GM12878 (cell line): ENCODE measurements around the gene NAA60. TPM values are rescaled to one million over a fixed set of nuclear protein-coding genes. Genes with fewer than 3 reads are reported as not detected.

Source experiments
- CREM ChIP-seq: IDR thresholded peaks from 2 replicates; pipeline ENCODE4 v1.6.1; 2014; ENCODE audit warnings: antibody characterized with exemption, low read depth
- E4F1 ChIP-seq: fragments of 450-650 bp; IDR thresholded peaks from 2 replicates; pipeline ENCODE4 v1.6.1; 2018; ENCODE audit warnings: borderline replicate concordance, mild to moderate bottlenecking; ENCODE audit not compliant: partially characterized antibody
- EP300 ChIP-seq, 2 experiments: fragments of 150-350 bp in 1 of 2; IDR thresholded peaks; 2 replicates each; pipeline ENCODE4 v1.6.1; 2011 to 2012; ENCODE audit warnings: low read depth in 2 of 2, low read length in 2 of 2, borderline replicate concordance in 1 of 2, improper control_type of control experiment in 1 of 2, inconsistent platforms in 1 of 2; ENCODE audit not compliant: control insufficient read depth in 1 of 2
- FOXK2 ChIP-seq: fragments of 450-650 bp; IDR thresholded peaks from 2 replicates; pipeline ENCODE4 v1.6.1; 2017; ENCODE audit warnings: mild to moderate bottlenecking, moderate library complexity
- FOXM1 ChIP-seq: IDR thresholded peaks from 2 replicates; pipeline ENCODE4 v1.6.1; 2012; ENCODE audit warnings: low read depth, mild to moderate bottlenecking, inconsistent platforms, low read length, moderate library complexity
- GABPA ChIP-seq: IDR thresholded peaks from 2 replicates; pipeline ENCODE4 v1.6.1; 2014; ENCODE audit warnings: antibody characterized with exemption, low read depth, mild to moderate bottlenecking, inconsistent platforms
- JUNB ChIP-seq: IDR thresholded peaks from 2 replicates; pipeline ENCODE4 v1.6.1; 2016; ENCODE audit warnings: antibody characterized with exemption, mild to moderate bottlenecking
- NFIC ChIP-seq: IDR thresholded peaks from 2 replicates; pipeline ENCODE4 v1.6.1; 2012; ENCODE audit warnings: low read depth, mild to moderate bottlenecking, inconsistent platforms, low read length, moderate library complexity
- NR2F1 ChIP-seq: fragments of 450-650 bp; conservative IDR thresholded peaks from 2 replicates; pipeline ENCODE4 v1.6.1; 2017; ENCODE audit warnings: mild to moderate bottlenecking
- PAX5 ChIP-seq: IDR thresholded peaks from 2 replicates; pipeline ENCODE4 v1.6.1; 2011; ENCODE audit warnings: low read depth, low read length, borderline replicate concordance
- PAX8 ChIP-seq: fragments of 450-650 bp; IDR thresholded peaks from 2 replicates; pipeline ENCODE4 v1.6.1; 2017; ENCODE audit warnings: mild to moderate bottlenecking, moderate library complexity
- RFX5 ChIP-seq: IDR thresholded peaks from 2 replicates; pipeline ENCODE4 v1.6.1; 2011; ENCODE audit warnings: low read depth, low read length, improper control_type of control experiment
- SMC3 ChIP-seq: IDR thresholded peaks from 2 replicates; pipeline ENCODE4 v1.6.1; 2011; ENCODE audit warnings: low read length, improper control_type of control experiment, borderline replicate concordance
- SUZ12 ChIP-seq: fragments of 200-600 bp; sonication (generic); IDR thresholded peaks from one replicate; pipeline ENCODE4 v1.6.1; 2018; ENCODE audit warnings: antibody characterized with exemption, mild to moderate bottlenecking; ENCODE audit not compliant: unreplicated experiment
- TBL1XR1 ChIP-seq: IDR thresholded peaks from 2 replicates; pipeline ENCODE4 v1.6.1; 2012; ENCODE audit warnings: low read depth, low read length, improper control_type of control experiment
- ZNF207 ChIP-seq: fragments of 450-650 bp; IDR thresholded peaks from 2 replicates; pipeline ENCODE4 v1.6.1; 2014; ENCODE audit warnings: antibody characterized with exemption, mild to moderate bottlenecking, borderline replicate concordance
- polyA plus RNA-seq, 11 experiments: library from polyadenylated mRNA; depleted of rRNA in 4 of 11; unstranded in 6 of 11; stranded (reverse) in 5 of 11; fragments of >200 nt; fragmentation: Nextera tagmentation in 4 of 11; fragmentation: Illumina TruSeq in 1 of 11; extraction: Ambion mirVana in 4 of 11; extraction: Trizol in 1 of 11; gene quantifications; 1 replicate in 1 of 11; 2 replicates in 10 of 11; pipeline versions ENCODE4 v1.2.1 to v1.2.3, GENCODE V29; 2011 to 2016; ENCODE audit warnings: inconsistent platforms in 2 of 11, missing spikeins in 2 of 11, low read depth in 1 of 11
- total RNA-seq, 4 experiments: library from RNA; depleted of rRNA in 3 of 4; stranded (reverse); fragments of >200 nt in 3 of 4; fragmentation: Illumina TruSeq in 1 of 4; extraction: Trizol in 1 of 4; gene quantifications; 2 replicates each; pipeline versions ENCODE4 v1.2.1 to v1.2.3, GENCODE V29; 2013 to 2021
- TF ChIP-seq, protein P1 (sequence below): IDR thresholded peaks from 2 replicates; pipeline ENCODE4 v1.6.1; 2011; ENCODE audit warnings: low read depth, low read length, improper control_type of control experiment, borderline replicate concordance
- TF ChIP-seq, protein P2 (sequence below): fragments of 450-650 bp; IDR thresholded peaks from 2 replicates; pipeline ENCODE4 v1.6.1; 2018; ENCODE audit warnings: mild to moderate bottlenecking, low read depth, moderate library complexity; ENCODE audit not compliant: partially characterized antibody
- TF ChIP-seq, protein P3 (sequence below): IDR thresholded peaks from 2 replicates; pipeline ENCODE4 v1.6.1; 2012; ENCODE audit warnings: low read depth, low read length, improper control_type of control experiment
- TF ChIP-seq, protein P4 (sequence below): fragments of 450-650 bp; IDR thresholded peaks from 2 replicates; pipeline ENCODE4 v1.6.1; 2017; ENCODE audit warnings: mild to moderate bottlenecking, low read depth, inconsistent platforms; ENCODE audit not compliant: poor library complexity, severe bottlenecking

The NAA60 gene
- total and polyA plus RNA-seq, 10 of the 15 experiments (the other 5 are each of a cell fraction or from before 2014, with no cell fraction given): 6.2 to 43.1 (median 34.6) TPM

- TF ChIP-seq FOXM1: no peak
- TF ChIP-seq E4F1: no peak
- no peak for TF ChIP-seq SMC3
- TF ChIP-seq, protein P1, sequence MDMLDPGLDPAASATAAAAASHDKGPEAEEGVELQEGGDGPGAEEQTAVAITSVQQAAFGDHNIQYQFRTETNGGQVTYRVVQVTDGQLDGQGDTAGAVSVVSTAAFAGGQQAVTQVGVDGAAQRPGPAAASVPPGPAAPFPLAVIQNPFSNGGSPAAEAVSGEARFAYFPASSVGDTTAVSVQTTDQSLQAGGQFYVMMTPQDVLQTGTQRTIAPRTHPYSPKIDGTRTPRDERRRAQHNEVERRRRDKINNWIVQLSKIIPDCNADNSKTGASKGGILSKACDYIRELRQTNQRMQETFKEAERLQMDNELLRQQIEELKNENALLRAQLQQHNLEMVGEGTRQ: no peak
- TF ChIP-seq PAX5: no peak
- TF ChIP-seq RFX5: peak; percentile 70
- TF ChIP-seq EP300 (IDR thresholded peaks at IDR 0.05; ENCODE audit: borderline replicate concordance in 1 of 2, control insufficient read depth in 1 of 2, low read depth in 2 of 2, low read length in 2 of 2): no peak
- TF ChIP-seq, protein P2, sequence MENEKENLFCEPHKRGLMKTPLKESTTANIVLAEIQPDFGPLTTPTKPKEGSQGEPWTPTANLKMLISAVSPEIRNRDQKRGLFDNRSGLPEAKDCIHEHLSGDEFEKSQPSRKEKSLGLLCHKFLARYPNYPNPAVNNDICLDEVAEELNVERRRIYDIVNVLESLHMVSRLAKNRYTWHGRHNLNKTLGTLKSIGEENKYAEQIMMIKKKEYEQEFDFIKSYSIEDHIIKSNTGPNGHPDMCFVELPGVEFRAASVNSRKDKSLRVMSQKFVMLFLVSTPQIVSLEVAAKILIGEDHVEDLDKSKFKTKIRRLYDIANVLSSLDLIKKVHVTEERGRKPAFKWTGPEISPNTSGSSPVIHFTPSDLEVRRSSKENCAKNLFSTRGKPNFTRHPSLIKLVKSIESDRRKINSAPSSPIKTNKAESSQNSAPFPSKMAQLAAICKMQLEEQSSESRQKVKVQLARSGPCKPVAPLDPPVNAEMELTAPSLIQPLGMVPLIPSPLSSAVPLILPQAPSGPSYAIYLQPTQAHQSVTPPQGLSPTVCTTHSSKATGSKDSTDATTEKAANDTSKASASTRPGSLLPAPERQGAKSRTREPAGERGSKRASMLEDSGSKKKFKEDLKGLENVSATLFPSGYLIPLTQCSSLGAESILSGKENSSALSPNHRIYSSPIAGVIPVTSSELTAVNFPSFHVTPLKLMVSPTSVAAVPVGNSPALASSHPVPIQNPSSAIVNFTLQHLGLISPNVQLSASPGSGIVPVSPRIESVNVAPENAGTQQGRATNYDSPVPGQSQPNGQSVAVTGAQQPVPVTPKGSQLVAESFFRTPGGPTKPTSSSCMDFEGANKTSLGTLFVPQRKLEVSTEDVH: peak; percentile 37
- peak; percentile 89 for TF ChIP-seq GABPA
- TF ChIP-seq TBL1XR1: no peak
- TF ChIP-seq ZNF207: no peak
- TF ChIP-seq NR2F1: no peak
- TF ChIP-seq CREM: 0 out of 2 replicates have a peak, but pooled peaks have one; percentile 24
- TF ChIP-seq, protein P3, sequence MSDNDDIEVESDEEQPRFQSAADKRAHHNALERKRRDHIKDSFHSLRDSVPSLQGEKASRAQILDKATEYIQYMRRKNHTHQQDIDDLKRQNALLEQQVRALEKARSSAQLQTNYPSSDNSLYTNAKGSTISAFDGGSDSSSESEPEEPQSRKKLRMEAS: peak; percentile 25
- no peak for TF ChIP-seq NFIC
- TF ChIP-seq, protein P4, sequence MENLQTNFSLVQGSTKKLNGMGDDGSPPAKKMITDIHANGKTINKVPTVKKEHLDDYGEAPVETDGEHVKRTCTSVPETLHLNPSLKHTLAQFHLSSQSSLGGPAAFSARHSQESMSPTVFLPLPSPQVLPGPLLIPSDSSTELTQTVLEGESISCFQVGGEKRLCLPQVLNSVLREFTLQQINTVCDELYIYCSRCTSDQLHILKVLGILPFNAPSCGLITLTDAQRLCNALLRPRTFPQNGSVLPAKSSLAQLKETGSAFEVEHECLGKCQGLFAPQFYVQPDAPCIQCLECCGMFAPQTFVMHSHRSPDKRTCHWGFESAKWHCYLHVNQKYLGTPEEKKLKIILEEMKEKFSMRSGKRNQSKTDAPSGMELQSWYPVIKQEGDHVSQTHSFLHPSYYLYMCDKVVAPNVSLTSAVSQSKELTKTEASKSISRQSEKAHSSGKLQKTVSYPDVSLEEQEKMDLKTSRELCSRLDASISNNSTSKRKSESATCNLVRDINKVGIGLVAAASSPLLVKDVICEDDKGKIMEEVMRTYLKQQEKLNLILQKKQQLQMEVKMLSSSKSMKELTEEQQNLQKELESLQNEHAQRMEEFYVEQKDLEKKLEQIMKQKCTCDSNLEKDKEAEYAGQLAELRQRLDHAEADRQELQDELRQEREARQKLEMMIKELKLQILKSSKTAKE: no peak
- no peak for TF ChIP-seq JUNB
- TF ChIP-seq PAX8: no peak
- no peak for TF ChIP-seq SUZ12
- no peak for TF ChIP-seq FOXK2
Observed at GRCh38 chr16:3443108-3444031, at the start of gene NAA60, which contains the start of gene ZNF597 (continued).
